ENCODE measurements around the gene SMIM13. TPM values are rescaled to one million over a fixed set of nuclear protein-coding genes. Genes with fewer than 3 reads are reported as not detected.

SMIM13 gene
- total RNA-seq, 1 donor from 2014 or later, result 18.9 TPM

DNA sequence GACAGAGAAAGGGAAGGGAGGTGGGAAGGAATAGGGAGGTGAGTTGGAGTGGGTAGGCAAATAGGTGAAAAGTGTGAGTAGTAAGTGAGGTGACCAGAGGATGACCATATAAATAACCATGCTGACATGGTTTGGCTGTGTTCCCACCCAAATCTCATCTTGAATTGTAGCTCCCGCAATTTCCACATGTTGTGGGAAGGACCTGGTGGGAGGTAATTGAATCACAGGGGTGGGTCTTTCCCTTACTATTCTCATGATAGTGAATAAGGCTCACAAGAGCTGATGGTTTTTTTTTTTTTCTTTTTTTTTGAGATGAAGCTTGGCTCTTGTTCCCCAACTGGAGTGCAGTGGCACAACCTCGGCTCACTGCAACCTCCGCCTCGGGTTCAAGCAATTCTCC lies 21.5 kb upstream of the SMIM13 start:
- no peak overlapping the region for H3K27ac Mint-ChIP-seq
- no peaks in the 10 kb centered on the region for H3K9me3 Mint-ChIP-seq
- H3K27me3 Mint-ChIP-seq (ENCODE audit: low read depth), result no peaks in the 10 kb centered on the region
- no peaks in the 10 kb centered on the region for H3K36me3 Mint-ChIP-seq
- H3K4me1 Mint-ChIP-seq, result peaks cover 24% of the 10 kb centered on the region
- no peak for DNase-seq (ENCODE audit: low spot score in 2 of 2, unreplicated experiment in 2 of 2)
- TF ChIP-seq, protein P1, sequence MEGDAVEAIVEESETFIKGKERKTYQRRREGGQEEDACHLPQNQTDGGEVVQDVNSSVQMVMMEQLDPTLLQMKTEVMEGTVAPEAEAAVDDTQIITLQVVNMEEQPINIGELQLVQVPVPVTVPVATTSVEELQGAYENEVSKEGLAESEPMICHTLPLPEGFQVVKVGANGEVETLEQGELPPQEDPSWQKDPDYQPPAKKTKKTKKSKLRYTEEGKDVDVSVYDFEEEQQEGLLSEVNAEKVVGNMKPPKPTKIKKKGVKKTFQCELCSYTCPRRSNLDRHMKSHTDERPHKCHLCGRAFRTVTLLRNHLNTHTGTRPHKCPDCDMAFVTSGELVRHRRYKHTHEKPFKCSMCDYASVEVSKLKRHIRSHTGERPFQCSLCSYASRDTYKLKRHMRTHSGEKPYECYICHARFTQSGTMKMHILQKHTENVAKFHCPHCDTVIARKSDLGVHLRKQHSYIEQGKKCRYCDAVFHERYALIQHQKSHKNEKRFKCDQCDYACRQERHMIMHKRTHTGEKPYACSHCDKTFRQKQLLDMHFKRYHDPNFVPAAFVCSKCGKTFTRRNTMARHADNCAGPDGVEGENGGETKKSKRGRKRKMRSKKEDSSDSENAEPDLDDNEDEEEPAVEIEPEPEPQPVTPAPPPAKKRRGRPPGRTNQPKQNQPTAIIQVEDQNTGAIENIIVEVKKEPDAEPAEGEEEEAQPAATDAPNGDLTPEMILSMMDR (IDR thresholded peaks at IDR 0.05; ENCODE audit: unreplicated experiment), result no peak
- H3K4me3 Mint-ChIP-seq, result no peak overlapping the region

DNA sequence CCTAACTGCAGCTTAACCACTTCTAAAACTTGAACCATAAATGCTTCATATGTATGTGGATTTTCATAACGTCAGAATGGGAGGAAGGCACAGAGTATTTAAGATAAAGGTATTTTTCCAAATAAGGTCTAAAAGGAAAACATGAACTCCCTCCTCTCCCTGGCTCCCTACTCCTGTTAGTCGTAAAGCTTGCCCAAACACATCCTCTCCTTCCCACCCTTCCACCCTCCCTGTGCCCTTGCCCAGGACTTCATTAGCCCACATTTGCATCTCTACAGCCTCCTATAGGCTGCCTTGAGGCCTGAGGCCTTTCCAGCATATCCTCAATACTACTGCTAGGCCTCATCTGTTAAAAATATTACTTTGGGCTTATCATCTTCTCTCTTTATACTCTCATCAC lies 17.1 kb upstream of the SMIM13 start:
- H3K27ac Mint-ChIP-seq, result peak overlapping the region; percentile 22
- H3K9me3 Mint-ChIP-seq, result no peaks in the 10 kb centered on the region
- no peaks in the 10 kb centered on the region for H3K27me3 Mint-ChIP-seq (ENCODE audit: low read depth)
- H3K4me3 Mint-ChIP-seq, result no peak overlapping the region
- no peak for DNase-seq (ENCODE audit: low spot score in 2 of 2, unreplicated experiment in 2 of 2)
- TF ChIP-seq, protein P1 (IDR thresholded peaks at IDR 0.05; ENCODE audit: unreplicated experiment), result no peak
- H3K4me1 Mint-ChIP-seq, result peaks cover 15% of the 10 kb centered on the region
- H3K36me3 Mint-ChIP-seq, result no peaks in the 10 kb centered on the region

DNA sequence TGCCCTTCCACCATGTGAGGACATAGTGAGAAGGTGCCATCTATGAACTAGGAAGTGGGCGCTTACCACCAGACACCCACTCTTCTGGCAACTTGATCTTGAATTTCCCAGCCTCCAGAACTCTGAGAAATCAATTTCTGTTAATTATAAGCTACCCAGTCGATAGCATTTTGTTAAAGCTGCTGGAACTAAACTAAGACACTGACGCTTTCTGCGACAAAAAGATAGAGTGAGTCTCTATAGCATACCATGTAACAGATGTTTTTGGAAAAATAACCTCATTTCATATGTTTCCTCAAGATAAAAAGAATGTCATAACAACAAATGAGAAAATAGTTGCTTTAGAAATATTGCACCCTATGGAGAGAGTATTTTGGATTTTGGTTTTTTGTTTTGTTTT lies 15.4 kb upstream of the SMIM13 start:
- Mint-ChIP-seq H3K27ac (no peak overlapping the region), H3K4me1 (peaks cover 13% of the 10 kb centered on the region), H3K4me3 (no peak overlapping the region), H3K36me3 (no peaks in the 10 kb centered on the region), H3K9me3 (no peaks in the 10 kb centered on the region), H3K27me3 (ENCODE audit: low read depth) (no peaks in the 10 kb centered on the region)
- TF ChIP-seq, protein P1 (IDR thresholded peaks at IDR 0.05; ENCODE audit: unreplicated experiment), result no peak
- no peak for DNase-seq (ENCODE audit: low spot score in 2 of 2, unreplicated experiment in 2 of 2)

DNA sequence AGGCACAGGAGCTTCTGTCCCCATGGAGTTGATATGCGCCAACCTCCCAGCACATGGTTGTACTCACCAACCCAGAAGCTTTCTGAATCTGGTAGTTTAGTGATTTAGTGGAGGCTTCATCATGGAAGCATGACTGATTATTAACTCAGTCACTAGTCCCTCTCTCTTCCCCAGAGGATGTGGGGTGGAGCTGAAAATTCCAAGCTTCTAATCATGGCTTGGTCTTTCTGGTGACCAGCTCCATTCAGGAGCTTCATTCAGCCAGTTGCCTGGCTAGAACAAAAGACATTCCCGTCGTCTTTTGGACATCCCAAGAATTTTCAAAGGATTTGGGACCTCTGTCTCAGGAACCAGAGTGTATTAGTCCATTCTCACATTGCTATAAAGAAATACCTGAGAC lies 13.3 kb upstream of the SMIM13 start:
- Mint-ChIP-seq H3K4me3 (no peak overlapping the region), H3K4me1 (peaks cover 13% of the 10 kb centered on the region), H3K9me3 (no peaks in the 10 kb centered on the region), H3K27me3 (ENCODE audit: low read depth) (no peaks in the 10 kb centered on the region), H3K27ac (no peak overlapping the region), H3K36me3 (no peaks in the 10 kb centered on the region)
- TF ChIP-seq, protein P1 (IDR thresholded peaks at IDR 0.05; ENCODE audit: unreplicated experiment), result no peak
- no peak for DNase-seq (ENCODE audit: low spot score in 2 of 2, unreplicated experiment in 2 of 2)

- Mint-ChIP-seq H3K4me3 (no peak overlapping the region), H3K36me3 (no peaks in the 10 kb centered on the region), H3K9me3 (no peaks in the 10 kb centered on the region), H3K27me3 (ENCODE audit: low read depth) (no peaks in the 10 kb centered on the region), H3K4me1 (no peaks in the 10 kb centered on the region), H3K27ac (no peak overlapping the region)
- TF ChIP-seq, protein P1 (IDR thresholded peaks at IDR 0.05; ENCODE audit: unreplicated experiment), result no peak
- no peak for DNase-seq (ENCODE audit: low spot score in 2 of 2, unreplicated experiment in 2 of 2)
Observed at GRCh38 chr6:11083491-11083890, 10.1 kb upstream of the SMIM13 start.

GRCh38 chr6:11083956-11084355 lies 9.7 kb upstream of the SMIM13 start:
- no peaks in the 10 kb centered on the region for H3K27me3 Mint-ChIP-seq (ENCODE audit: low read depth)
- DNase-seq (ENCODE audit: low spot score in 2 of 2, unreplicated experiment in 2 of 2), result no peak
- TF ChIP-seq, protein P1 (IDR thresholded peaks at IDR 0.05; ENCODE audit: unreplicated experiment), result no peak
- no peaks in the 10 kb centered on the region for H3K36me3 Mint-ChIP-seq
- peaks cover 4% of the 10 kb centered on the region for H3K4me1 Mint-ChIP-seq
- no peak overlapping the region for H3K4me3 Mint-ChIP-seq
- no peaks in the 10 kb centered on the region for H3K9me3 Mint-ChIP-seq
- no peak overlapping the region for H3K27ac Mint-ChIP-seq

Data from mesothelial cell of epicardium (in vitro differentiated cells).